GM21381 (cell line): Measurements from ENCODE around the gene AP1S1.
"Not testable (repeated sequence)": the region's sequence is repeated elsewhere in the genome, so short reads cannot be mapped to it uniquely, and the experiment has no call there.

Experiments
- ATAC-seq: cut with Tn5 transposase; IDR thresholded peaks from one replicate; pipeline ENCODE4 v1.9.1; 2021; ENCODE audit warnings: mild to moderate bottlenecking, moderate library complexity; ENCODE audit not compliant: unreplicated experiment

The AP1S1 gene

GRCh38 chr7:101199522-101199921 is 45.2 kb downstream of the AP1S1 start:
- ATAC-seq, result not testable (repeated sequence)

DNA sequence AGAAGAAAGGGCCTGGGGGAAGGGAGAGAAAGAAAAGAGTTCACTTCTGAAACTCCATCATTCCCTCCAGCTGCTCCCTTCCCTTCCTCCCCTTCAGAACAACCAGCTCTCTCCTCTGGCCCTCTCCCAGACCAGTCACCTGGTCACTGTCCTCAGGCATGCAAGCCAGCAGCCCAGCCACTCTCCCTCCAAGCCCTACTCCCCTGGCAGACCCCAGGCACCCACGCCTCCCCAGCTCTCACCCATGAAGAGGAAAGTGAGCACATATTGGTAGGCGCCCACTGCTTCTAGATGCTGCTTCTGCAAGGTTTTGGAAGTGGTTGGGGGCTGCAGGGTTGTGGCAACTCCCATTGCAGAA is 46.2 kb downstream of the AP1S1 start:
- no peak for ATAC-seq

DNA sequence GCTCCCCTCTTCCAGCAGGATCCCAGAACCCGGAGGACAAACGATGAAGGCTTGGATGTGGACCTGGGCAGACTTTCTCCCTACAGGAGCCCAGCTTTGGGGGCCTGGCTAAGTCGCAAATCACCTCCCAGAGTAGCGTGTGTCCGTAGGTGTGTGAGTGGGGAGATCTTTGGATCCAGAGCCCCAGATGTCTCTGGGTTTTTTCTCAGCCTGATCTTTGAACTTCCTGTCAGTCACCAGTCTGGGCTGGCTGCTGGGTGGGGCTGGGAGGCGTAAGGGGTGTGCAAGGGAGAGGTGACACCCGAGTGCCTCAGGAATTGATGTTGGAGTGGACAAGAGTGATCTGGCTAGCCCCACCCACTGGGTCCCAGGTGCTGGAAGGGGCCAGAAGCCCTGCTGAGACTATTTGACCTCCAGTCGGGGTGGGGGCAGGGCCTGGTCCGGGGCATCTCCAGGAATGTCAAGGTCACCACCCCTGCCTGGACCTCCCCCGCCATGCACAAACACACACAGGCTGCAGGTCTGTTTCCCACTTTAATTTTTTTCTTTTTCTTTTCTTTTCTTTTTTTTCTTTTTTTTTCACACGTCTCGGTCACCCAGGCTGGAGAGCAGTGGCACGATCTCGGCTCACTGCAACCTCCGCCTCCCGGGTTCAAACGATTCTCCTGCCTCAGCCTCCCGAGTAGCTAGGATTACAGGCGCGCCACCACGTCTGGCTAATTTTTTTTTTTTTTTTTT is 46.8 kb downstream of the AP1S1 start, which contains the start of gene MOGAT3:
Gene MOGAT3, minus strand, starts transcription at position 175 of the 738 bp plus-strand sequence. CDS start 182 bp downstream, outside the sequence.
- no peak for ATAC-seq

DNA sequence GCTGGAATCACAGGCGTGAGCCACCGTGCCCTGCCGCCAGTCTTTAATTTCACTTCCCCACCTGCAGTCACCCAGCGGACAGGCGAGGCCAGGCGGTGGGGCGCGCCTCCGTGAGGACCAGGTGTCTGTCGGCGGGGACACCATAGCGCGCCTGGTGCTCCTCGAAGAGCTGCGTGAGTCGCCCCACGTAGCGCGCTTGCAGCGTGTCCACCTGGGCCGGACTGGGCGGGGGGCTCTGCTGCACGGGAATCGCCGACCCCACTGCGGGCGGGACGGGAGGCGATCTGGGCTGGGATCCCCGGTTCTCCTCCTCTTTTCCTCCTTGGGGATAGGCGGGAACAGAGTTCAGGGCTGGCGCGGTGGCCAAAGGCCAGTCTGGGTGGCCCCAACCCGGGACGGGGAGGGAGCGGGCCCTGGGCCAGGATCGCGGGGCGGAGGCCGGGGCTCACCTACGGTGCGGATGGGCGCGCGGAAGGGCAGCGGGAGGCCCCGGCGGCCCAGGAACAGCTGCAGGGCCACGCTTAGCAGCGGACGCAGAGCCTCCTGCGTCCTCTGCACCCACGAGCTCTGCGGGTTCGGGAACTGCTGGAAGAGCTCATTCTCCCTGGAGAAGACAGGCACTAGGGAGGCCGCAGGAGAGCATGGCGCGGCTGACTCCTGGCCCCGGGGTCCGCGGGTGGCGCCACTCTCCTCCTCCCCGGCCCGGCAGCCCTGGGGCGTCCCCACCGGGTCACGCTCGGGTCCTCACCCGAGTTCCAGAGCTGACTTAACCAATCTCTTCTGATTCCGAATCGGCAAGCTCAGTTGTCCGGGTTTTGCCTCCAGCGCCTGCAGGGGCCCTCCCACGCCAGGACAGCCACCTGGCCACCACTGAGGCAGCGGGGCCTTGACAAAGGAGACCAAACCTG is 47.7 kb downstream of the AP1S1 start:
- no peak for ATAC-seq

GRCh38 chr7:101202603-101202918 is 48.3 kb downstream of the AP1S1 start:
- no peak for ATAC-seq

- not testable (repeated sequence) for ATAC-seq
These were observed 49.8 kb downstream of the AP1S1 start for GRCh38 chr7:101203740-101204738.

- ATAC-seq, result no peak
These were observed 51.8 kb downstream of the AP1S1 start for GRCh38 chr7:101205901-101206664.

DNA sequence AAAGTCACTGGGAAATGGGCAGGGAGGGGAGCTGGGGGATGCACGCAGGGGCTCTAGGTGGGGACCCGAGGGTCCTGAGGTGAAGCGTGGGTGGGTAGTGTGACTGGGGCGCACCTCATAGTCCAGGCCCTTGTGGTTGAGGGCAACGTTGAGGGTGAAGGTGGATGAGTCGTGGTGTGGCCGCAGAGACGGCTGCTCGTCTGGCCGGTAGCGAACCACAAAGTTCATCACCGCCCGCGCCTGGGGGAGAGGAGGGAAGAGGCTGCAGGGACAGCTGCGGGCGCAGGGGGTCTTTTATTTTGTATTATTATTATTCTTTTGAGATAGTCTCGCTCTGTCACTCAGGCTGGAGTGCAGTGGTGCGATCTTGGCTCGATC is 52.4 kb downstream of the AP1S1 start:
- no peak for ATAC-seq

DNA sequence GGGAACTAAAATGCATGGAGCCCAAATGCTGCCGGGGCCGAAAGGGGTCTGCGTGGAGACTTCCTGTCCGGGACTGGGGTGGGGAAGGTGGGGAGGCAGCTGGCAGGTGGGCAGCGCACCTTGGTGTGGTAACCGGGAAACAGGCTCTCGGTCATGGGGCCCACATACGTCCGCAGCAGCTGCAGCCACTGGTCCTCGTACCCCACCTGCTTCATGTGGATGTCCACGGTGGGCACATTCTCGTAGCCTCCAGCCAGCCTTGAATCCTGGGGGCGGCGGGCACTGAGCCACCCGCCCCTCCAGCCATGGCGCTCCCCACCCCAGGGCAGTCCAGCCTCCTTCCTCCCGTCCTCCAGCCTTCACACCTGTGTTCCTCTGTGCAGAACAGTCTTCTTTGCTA is 53.2 kb downstream of the AP1S1 start:
- ATAC-seq, result no peak

- no peak for ATAC-seq
These were observed 54.5 kb downstream of the AP1S1 start for GRCh38 chr7:101208794-101209193.

- ATAC-seq, result no peak
These were observed 55.9 kb downstream of the AP1S1 start for GRCh38 chr7:101210143-101210542.
